DOHH2 (cell line): ENCODE measurements around the gene KIAA1549.

Experiments
- H3F3A ChIP-seq: fragments of 200-600 bp; sonication (generic), shearing (Covaris generic); 2 replicates; pipeline ENCODE4 v1.6.0; 2016; ENCODE audit warnings: antibody characterized with exemption, mild to moderate bottlenecking; ENCODE audit not compliant: control insufficient read depth, insufficient read depth
- H3K27ac ChIP-seq: fragments of 200-600 bp; sonication (generic); 2 replicates; pipeline ENCODE4 v1.5.1; 2014; ENCODE audit warnings: low read depth, mild to moderate bottlenecking, low read length, moderate library complexity
- H3K27me3 ChIP-seq: fragments of 200-600 bp; sonication (generic); 2 replicates; pipeline ENCODE4 v1.6.1; 2014; ENCODE audit warnings: mild to moderate bottlenecking, low read length, mixed read lengths; ENCODE audit not compliant: control insufficient read depth
- H3K36me3 ChIP-seq: fragments of 200-600 bp; sonication (generic); 2 replicates; pipeline ENCODE4 v1.6.1; 2014; ENCODE audit warnings: mild to moderate bottlenecking, low read length, moderate library complexity, mixed read lengths; ENCODE audit not compliant: control insufficient read depth
- H3K4me1 ChIP-seq: fragments of 200-600 bp; sonication (generic); 2 replicates; pipeline ENCODE4 v1.6.1; 2014; ENCODE audit warnings: mild to moderate bottlenecking, low read length, mixed read lengths; ENCODE audit not compliant: control insufficient read depth
- H3K4me2 ChIP-seq: fragments of 200-600 bp; sonication (generic); 2 replicates; pipeline ENCODE4 v1.6.0; 2014; ENCODE audit warnings: mild to moderate bottlenecking, low read length, moderate library complexity
- H3K4me3 ChIP-seq: fragments of 200-600 bp; sonication (generic); 2 replicates; pipeline ENCODE4 v1.5.1; 2014; ENCODE audit warnings: mild to moderate bottlenecking, low read length, mixed read lengths
- H3K79me2 ChIP-seq: fragments of 200-600 bp; sonication (generic); 2 replicates; pipeline ENCODE4 v1.6.1; 2014; ENCODE audit warnings: mild to moderate bottlenecking, low read length, mixed read lengths; ENCODE audit not compliant: control insufficient read depth
- H3K9me2 ChIP-seq: fragments of 200-600 bp; sonication (generic); replicated peaks from 2 replicates; pipeline ENCODE4 v1.6.1; 2014; ENCODE audit warnings: mild to moderate bottlenecking, low read length, mixed read lengths; ENCODE audit not compliant: control insufficient read depth
- H3K9me3 ChIP-seq: fragments of 200-600 bp; sonication (generic); 2 replicates; pipeline ENCODE4 v1.6.1; 2014; ENCODE audit warnings: antibody characterized with exemption, low read length, mixed read lengths; ENCODE audit not compliant: control insufficient read depth, insufficient read depth
- H4K20me1 ChIP-seq: fragments of 200-600 bp; sonication (generic); 2 replicates; pipeline ENCODE4 v1.6.0; 2014; ENCODE audit warnings: low read depth, mild to moderate bottlenecking, antibody characterized with exemption, low read length, moderate library complexity; ENCODE audit not compliant: control insufficient read depth, insufficient read depth
- EZH2phosphoT487 ChIP-seq: fragments of 200-600 bp; sonication (generic); IDR thresholded peaks from 2 replicates; pipeline ENCODE4 v1.6.1; 2017; ENCODE audit warnings: borderline replicate concordance, mild to moderate bottlenecking, antibody characterized with exemption, low read length, moderate library complexity, mixed read lengths
- TF ChIP-seq, protein P1 (sequence below): fragments of 200-600 bp; sonication (generic); IDR thresholded peaks from one replicate; pipeline ENCODE4 v1.5.1; 2014; ENCODE audit warnings: antibody characterized with exemption, mild to moderate bottlenecking, low read depth, low read length; ENCODE audit not compliant: poor library complexity, severe bottlenecking

Gene KIAA1549

DNA sequence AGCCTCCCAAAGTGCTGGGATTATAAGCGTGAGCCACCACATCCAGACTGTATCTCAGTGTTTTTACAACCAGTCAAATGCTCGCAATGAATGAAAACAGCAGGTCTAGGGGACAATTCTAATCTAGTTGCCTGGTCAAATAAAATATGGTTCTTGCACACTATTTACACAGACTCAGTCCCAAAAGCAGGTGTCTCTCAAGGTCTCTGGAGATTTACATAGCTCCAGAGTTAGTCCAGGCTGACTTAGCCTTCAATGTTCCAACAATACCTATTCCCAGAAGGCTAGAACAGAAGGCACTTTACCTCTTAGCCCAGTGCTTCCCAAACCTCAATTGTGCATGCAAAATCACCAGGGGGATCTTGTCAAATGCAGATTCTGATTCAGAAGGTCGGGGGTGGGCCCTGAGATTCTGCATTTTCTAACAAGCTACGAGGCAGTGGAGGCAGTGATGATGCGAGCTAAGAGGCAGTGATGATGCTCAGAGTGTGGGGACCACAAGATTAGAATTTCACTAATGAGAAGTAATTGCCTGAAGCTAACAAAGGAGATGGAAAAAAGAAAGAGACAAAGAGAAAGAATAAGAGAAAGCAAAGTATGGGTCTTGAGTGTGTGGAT, 6.4 kb downstream of the KIAA1549 start:
- Histone ChIP-seq H3K9me2 (no peaks in the 10 kb centered on the region), H3K27me3 (peaks cover 33% of the 10 kb centered on the region), H3K4me1 (no peaks in the 10 kb centered on the region), H3K27ac (no peak overlapping the region), H3K4me3 (no peak overlapping the region), H3K4me2 (no peak overlapping the region), H3F3A (no peaks in the 10 kb centered on the region), H4K20me1 (no peaks in the 10 kb centered on the region), H3K79me2 (no peaks in the 10 kb centered on the region), H3K9me3 (no peaks in the 10 kb centered on the region), H3K36me3 (no peaks in the 10 kb centered on the region)
- TF ChIP-seq, protein P1, sequence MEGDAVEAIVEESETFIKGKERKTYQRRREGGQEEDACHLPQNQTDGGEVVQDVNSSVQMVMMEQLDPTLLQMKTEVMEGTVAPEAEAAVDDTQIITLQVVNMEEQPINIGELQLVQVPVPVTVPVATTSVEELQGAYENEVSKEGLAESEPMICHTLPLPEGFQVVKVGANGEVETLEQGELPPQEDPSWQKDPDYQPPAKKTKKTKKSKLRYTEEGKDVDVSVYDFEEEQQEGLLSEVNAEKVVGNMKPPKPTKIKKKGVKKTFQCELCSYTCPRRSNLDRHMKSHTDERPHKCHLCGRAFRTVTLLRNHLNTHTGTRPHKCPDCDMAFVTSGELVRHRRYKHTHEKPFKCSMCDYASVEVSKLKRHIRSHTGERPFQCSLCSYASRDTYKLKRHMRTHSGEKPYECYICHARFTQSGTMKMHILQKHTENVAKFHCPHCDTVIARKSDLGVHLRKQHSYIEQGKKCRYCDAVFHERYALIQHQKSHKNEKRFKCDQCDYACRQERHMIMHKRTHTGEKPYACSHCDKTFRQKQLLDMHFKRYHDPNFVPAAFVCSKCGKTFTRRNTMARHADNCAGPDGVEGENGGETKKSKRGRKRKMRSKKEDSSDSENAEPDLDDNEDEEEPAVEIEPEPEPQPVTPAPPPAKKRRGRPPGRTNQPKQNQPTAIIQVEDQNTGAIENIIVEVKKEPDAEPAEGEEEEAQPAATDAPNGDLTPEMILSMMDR = no peak
- no peak for TF ChIP-seq EZH2phosphoT487

DNA sequence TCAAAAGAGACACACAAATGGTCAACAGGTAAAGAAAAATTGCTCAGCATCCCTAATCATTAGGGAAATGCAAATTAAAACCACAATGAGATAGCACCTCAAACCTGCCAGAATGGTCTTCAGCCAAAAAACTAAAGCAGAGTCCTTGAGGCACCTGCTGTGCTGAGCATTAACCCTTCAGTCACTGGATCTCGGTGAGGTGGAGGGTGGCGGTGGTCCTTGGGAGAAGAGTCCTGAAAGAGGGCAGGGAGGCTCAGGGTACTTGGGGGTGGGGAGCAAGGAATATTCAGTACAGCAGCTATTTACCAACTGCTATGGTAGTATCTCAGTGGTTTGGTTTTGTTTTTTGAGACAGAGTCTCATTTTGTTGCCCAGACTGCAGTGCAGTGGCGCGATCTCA, 7.1 kb downstream of the KIAA1549 start:
- TF ChIP-seq, protein P1 = no peak
- no peak for TF ChIP-seq EZH2phosphoT487
- no peaks in the 10 kb centered on the region for H3K36me3 ChIP-seq
- peaks cover 26% of the 10 kb centered on the region for H3K27me3 ChIP-seq
- no peak overlapping the region for H3K4me2 ChIP-seq
- H3K79me2 ChIP-seq = no peaks in the 10 kb centered on the region
- no peak overlapping the region for H3K27ac ChIP-seq
- no peaks in the 10 kb centered on the region for H4K20me1 ChIP-seq
- H3K4me3 ChIP-seq = no peak overlapping the region
- H3F3A ChIP-seq = no peaks in the 10 kb centered on the region
- no peaks in the 10 kb centered on the region for H3K4me1 ChIP-seq
- H3K9me2 ChIP-seq = no peaks in the 10 kb centered on the region
- no peaks in the 10 kb centered on the region for H3K9me3 ChIP-seq

DNA sequence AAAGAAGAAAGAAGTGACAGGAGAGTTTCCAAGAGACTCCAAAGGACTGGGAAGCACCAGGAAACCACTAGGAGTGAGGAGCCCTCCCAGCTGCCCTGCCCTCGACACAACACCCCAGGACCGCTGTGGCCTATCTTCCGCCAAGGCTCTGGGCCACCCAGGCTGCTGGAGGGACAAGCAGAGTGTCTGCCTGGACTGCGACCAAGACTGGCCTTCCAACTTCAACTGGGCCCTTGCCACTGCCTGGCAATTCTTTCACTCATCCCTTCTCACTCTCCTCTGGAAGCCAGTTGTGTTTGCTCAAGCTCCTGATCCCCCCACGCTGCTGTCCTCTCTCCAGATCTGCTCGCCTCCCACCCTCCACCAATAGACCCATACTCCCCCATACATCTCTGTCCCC, 10.2 kb downstream of the KIAA1549 start:
- Histone ChIP-seq H4K20me1 (no peaks in the 10 kb centered on the region), H3K4me1 (no peaks in the 10 kb centered on the region), H3K9me2 (no peaks in the 10 kb centered on the region), H3F3A (no peaks in the 10 kb centered on the region), H3K27me3 (peaks cover 17% of the 10 kb centered on the region; the same call in 1 of the 2 replicates), H3K9me3 (no peaks in the 10 kb centered on the region), H3K36me3 (no peaks in the 10 kb centered on the region), H3K27ac (no peak overlapping the region), H3K4me3 (no peak overlapping the region), H3K4me2 (no peak overlapping the region), H3K79me2 (no peaks in the 10 kb centered on the region)
- TF ChIP-seq, protein P1 = no peak
- no peak for TF ChIP-seq EZH2phosphoT487
